Peyer's patch (tissue), 4 donors: Measurements from ENCODE around the gene NPHS2. TPM values are rescaled to one million over a fixed set of nuclear protein-coding genes. Genes with fewer than 3 reads are reported as not detected.

Experiments
- DNase-seq, 3 donors: peaks; one replicate each; pipeline ENCODE4 v3.0.0-alpha.2; 2017 to 2019
- H3K27ac ChIP-seq, 4 donors: fragments of 200-600 bp; sonication (generic); one replicate each; pipeline ENCODE4 v1.5.1; 2016 to 2019
- H3K27me3 ChIP-seq, 2 donors: fragments of 200-600 bp; sonication (generic); one replicate each; pipeline ENCODE4 v1.5.1; 2019
- H3K36me3 ChIP-seq, 3 donors: fragments of 200-600 bp; sonication (generic); one replicate each; pipeline ENCODE4 v1.5.1; 2016 to 2019
- H3K4me1 ChIP-seq, 4 donors: fragments of 200-600 bp; sonication (generic); one replicate each; pipeline ENCODE4 v1.5.1; 2016 to 2019
- H3K4me3 ChIP-seq, 4 donors: fragments of 200-600 bp; sonication (generic); 1 replicate in 3 of 4; 2 replicates in 1 of 4; pipeline ENCODE4 v1.5.1; 2016 to 2019; ENCODE audit warnings: mild to moderate bottlenecking in 1 of 4
- H3K9me3 ChIP-seq, 4 donors: fragments of 200-600 bp; sonication (generic); one replicate each; pipeline ENCODE4 v1.5.1; 2016 to 2019; ENCODE audit warnings: mild to moderate bottlenecking in 1 of 4
- CTCF ChIP-seq, 6 experiments: fragments of 450-650 bp in 4 of 6; fragments of 200-600 bp in 2 of 6; sonication (generic) in 1 of 6; IDR thresholded peaks; one replicate each; pipeline ENCODE4 v1.5.1; 2017 to 2019; ENCODE audit warnings: antibody characterized with exemption in 6 of 6, mild to moderate bottlenecking in 3 of 6, moderate library complexity in 1 of 6
- POLR2A ChIP-seq, 2 donors: fragments of 450-650 bp; IDR thresholded peaks; one replicate each; pipeline ENCODE4 v1.5.1; 2017; ENCODE audit warnings: antibody characterized with exemption in 2 of 2, mild to moderate bottlenecking in 2 of 2, moderate library complexity in 2 of 2
- small RNA-seq, 2 donors: library from RNA; depleted of rRNA; stranded (forward); fragments of <200 nt; gene quantifications; one replicate each; pipeline ENCODE3, GENCODE V24; 2016
- total RNA-seq, 4 donors: library from RNA; depleted of rRNA; stranded (reverse); fragments of >200 nt; gene quantifications; one replicate each; pipeline ENCODE4 v1.1.0, GENCODE V29; 2016

NPHS2 gene
- total RNA-seq, 4 donors from 2014 or later: not detected

- H3K4me1 ChIP-seq: no peaks in the 10 kb centered on the region
These were observed 65.7 kb downstream of the NPHS2 start for GRCh38 chr1:179510038-179510437.

DNA sequence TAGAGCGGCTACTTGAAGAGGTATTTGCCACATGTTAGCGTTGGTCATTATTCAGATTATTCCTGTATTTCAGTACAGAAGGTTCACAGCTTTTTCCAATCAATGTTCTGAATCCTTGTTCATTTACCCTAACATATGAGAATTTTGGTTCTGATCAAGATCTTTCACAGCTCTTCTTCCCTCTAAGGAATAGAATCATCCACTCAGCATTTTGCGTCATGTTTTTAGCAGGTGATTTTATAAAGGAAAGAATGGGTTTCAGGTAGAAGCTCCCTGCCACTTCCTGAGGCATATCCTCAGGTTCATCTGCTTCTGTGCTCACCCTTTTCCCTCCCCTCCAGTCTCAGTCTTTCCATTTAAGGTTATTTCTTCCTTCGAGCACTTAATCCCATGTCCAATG is 66.4 kb downstream of the NPHS2 start:
- no peak for TF ChIP-seq POLR2A (IDR thresholded peaks at IDR 0.05)
- TF ChIP-seq CTCF (IDR thresholded peaks at IDR 0.05): no peak

More at GRCh38 chr1:179510038-179510437, 65.7 kb downstream of the NPHS2 start:
- Histone ChIP-seq H3K36me3 (no peaks in the 10 kb centered on the region), H3K4me3 (no peak overlapping the region), H3K9me3 (no peaks in the 10 kb centered on the region), H3K27ac (no peak overlapping the region), H3K27me3 (no peaks in the 10 kb centered on the region)
- TF ChIP-seq POLR2A (IDR thresholded peaks at IDR 0.05): no peak
- TF ChIP-seq CTCF (IDR thresholded peaks at IDR 0.05): no peak
- DNase-seq: no peak

GRCh38 chr1:179506199-179506598 is 69.5 kb downstream of the NPHS2 start:
- TF ChIP-seq CTCF (IDR thresholded peaks at IDR 0.05) (no peak), POLR2A (IDR thresholded peaks at IDR 0.05) (no peak)
- H3K4me3 ChIP-seq: no peak overlapping the region
- no peaks in the 10 kb centered on the region for H3K9me3 ChIP-seq
- H3K27ac ChIP-seq: no peak overlapping the region
- no peaks in the 10 kb centered on the region for H3K36me3 ChIP-seq
- no peaks in the 10 kb centered on the region for H3K27me3 ChIP-seq
- no peaks in the 10 kb centered on the region for H3K4me1 ChIP-seq
- no peak for DNase-seq

More for the DNA sequence above, 66.4 kb downstream of the NPHS2 start:
- Histone ChIP-seq H3K27ac (no peak overlapping the region), H3K4me1 (no peaks in the 10 kb centered on the region), H3K4me3 (no peak overlapping the region), H3K9me3 (no peaks in the 10 kb centered on the region), H3K36me3 (no peaks in the 10 kb centered on the region), H3K27me3 (no peaks in the 10 kb centered on the region)
- DNase-seq: no peak

Small RNA genes lying within 50 kb of the gene (small RNA-seq; reads per million reads assigned to genes)
- gene RNU5F-2P: 0 reads per million in 2 donors

Other genes with a start within 250 kb of the NPHS2 start
- gene AXDND1, start 210.0 kb downstream of the NPHS2 start, total RNA-seq: under 1 TPM in 2 of 4 donors, not detected in 2; 0.35 to 0.94 TPM
- under 1 TPM in 2 of 4 donors, not detected in 2; 0.40 to 0.70 TPM for gene TDRD5, start 15.9 kb upstream of the NPHS2 start, total RNA-seq
- gene FAM163A, start 167.3 kb upstream of the NPHS2 start, total RNA-seq: 1 to 10 TPM in 2 of 4 donors, under 1 TPM in 1, not detected in 1; 0.67 to 5.0 (median 1.2) TPM